ENCODE results near the gene AGO3.

AGO3 gene

GRCh38 chr1:36088577-36089392, 157.9 kb downstream of the AGO3 start, which contains the start of gene ADPRS:
ADPRS (plus strand) TSS chr1:36088892; CDS start chr1:36088905, 13 bp downstream.
- H3K4me1 ChIP-seq (ENCODE audit: control insufficient read depth, insufficient read depth, low read length, poor library complexity, severe bottlenecking): no peaks in the 10 kb centered on the region
- H3K4me3 ChIP-seq (ENCODE audit: extremely low read depth, insufficient read depth, low read length, poor library complexity, severe bottlenecking): peak within 1 kb of the TSS; percentile 95
- no peaks in the 10 kb centered on the region for H3K9me3 ChIP-seq (ENCODE audit: control insufficient read depth, low read length)
- peak within 1 kb of the TSS; percentile 64 for H3K27ac ChIP-seq (ENCODE audit: low read depth, low read length, severe bottlenecking)
- WGBS, 2 experiments (ENCODE audit: insufficient coverage in 2 of 2): 1 to 2% methylated on average over 69 to 78 of the region's 84 CpGs
- peaks cover 38% of the 10 kb centered on the region for H3K36me3 ChIP-seq (ENCODE audit: control insufficient read depth, insufficient read depth, low read length)

GRCh38 chr1:36089393-36090121, 158.7 kb downstream of the AGO3 start:
- Histone ChIP-seq H3K27ac (ENCODE audit: low read depth, low read length, severe bottlenecking) (peak overlapping the region; percentile 64), H3K9me3 (ENCODE audit: control insufficient read depth, low read length) (no peaks in the 10 kb centered on the region), H3K36me3 (ENCODE audit: control insufficient read depth, insufficient read depth, low read length) (peaks cover 46% of the 10 kb centered on the region), H3K4me1 (ENCODE audit: control insufficient read depth, insufficient read depth, low read length, poor library complexity, severe bottlenecking) (no peaks in the 10 kb centered on the region), H3K4me3 (ENCODE audit: extremely low read depth, insufficient read depth, low read length, poor library complexity, severe bottlenecking) (peak overlapping the region; percentile 95)
- 7 to 12% methylated on average over 28 of the region's 32 CpGs for WGBS, 2 experiments (ENCODE audit: insufficient coverage in 2 of 2)

GRCh38 chr1:36091141-36091540, 160.2 kb downstream of the AGO3 start:
- no peak overlapping the region for H3K4me3 ChIP-seq (ENCODE audit: extremely low read depth, insufficient read depth, low read length, poor library complexity, severe bottlenecking)
- WGBS, 2 experiments (ENCODE audit: insufficient coverage in 2 of 2): 100% methylated on average over 2 to 3 of the region's 4 CpGs

GRCh38 chr1:36091698-36092097, 160.8 kb downstream of the AGO3 start:
- WGBS, 2 experiments (ENCODE audit: insufficient coverage in 2 of 2): 93 to 97% methylated on average over 8 to 13 of the region's 13 CpGs
- no peak overlapping the region for H3K27ac ChIP-seq (ENCODE audit: low read depth, low read length, severe bottlenecking)
- no peaks in the 10 kb centered on the region for H3K4me1 ChIP-seq (ENCODE audit: control insufficient read depth, insufficient read depth, low read length, poor library complexity, severe bottlenecking)
- H3K9me3 ChIP-seq (ENCODE audit: control insufficient read depth, low read length): no peaks in the 10 kb centered on the region
- H3K4me3 ChIP-seq (ENCODE audit: extremely low read depth, insufficient read depth, low read length, poor library complexity, severe bottlenecking): no peak overlapping the region
- peaks cover 58% of the 10 kb centered on the region for H3K36me3 ChIP-seq (ENCODE audit: control insufficient read depth, insufficient read depth, low read length)

More at GRCh38 chr1:36091141-36091540, 160.2 kb downstream of the AGO3 start:
- H3K27ac ChIP-seq (ENCODE audit: low read depth, low read length, severe bottlenecking): no peak overlapping the region
- H3K9me3 ChIP-seq (ENCODE audit: control insufficient read depth, low read length): no peaks in the 10 kb centered on the region
- peaks cover 58% of the 10 kb centered on the region for H3K36me3 ChIP-seq (ENCODE audit: control insufficient read depth, insufficient read depth, low read length)
- no peaks in the 10 kb centered on the region for H3K4me1 ChIP-seq (ENCODE audit: control insufficient read depth, insufficient read depth, low read length, poor library complexity, severe bottlenecking)

- Histone ChIP-seq H3K36me3 (ENCODE audit: control insufficient read depth, insufficient read depth, low read length) (peaks cover 58% of the 10 kb centered on the region), H3K4me3 (ENCODE audit: extremely low read depth, insufficient read depth, low read length, poor library complexity, severe bottlenecking) (no peak overlapping the region), H3K9me3 (ENCODE audit: control insufficient read depth, low read length) (no peaks in the 10 kb centered on the region), H3K4me1 (ENCODE audit: control insufficient read depth, insufficient read depth, low read length, poor library complexity, severe bottlenecking) (no peaks in the 10 kb centered on the region), H3K27ac (ENCODE audit: low read depth, low read length, severe bottlenecking) (no peak overlapping the region)
- 94 to 97% methylated on average over 12 to 15 of the region's 17 CpGs for whole genome bisulfite sequencing, 2 experiments (ENCODE audit: insufficient coverage in 2 of 2)
Observed at GRCh38 chr1:36092166-36092797, 161.4 kb downstream of the AGO3 start.

- Histone ChIP-seq H3K36me3 (ENCODE audit: control insufficient read depth, insufficient read depth, low read length) (peaks cover 58% of the 10 kb centered on the region), H3K9me3 (ENCODE audit: control insufficient read depth, low read length) (no peaks in the 10 kb centered on the region), H3K27ac (ENCODE audit: low read depth, low read length, severe bottlenecking) (no peak overlapping the region), H3K4me3 (ENCODE audit: extremely low read depth, insufficient read depth, low read length, poor library complexity, severe bottlenecking) (no peak overlapping the region), H3K4me1 (ENCODE audit: control insufficient read depth, insufficient read depth, low read length, poor library complexity, severe bottlenecking) (no peaks in the 10 kb centered on the region)
- 96 to 98% methylated on average over 7 to 8 of the region's 9 CpGs for WGBS, 2 experiments (ENCODE audit: insufficient coverage in 2 of 2)
Observed at GRCh38 chr1:36092798-36093185, 161.9 kb downstream of the AGO3 start.

- H3K4me3 ChIP-seq (ENCODE audit: extremely low read depth, insufficient read depth, low read length, poor library complexity, severe bottlenecking): no peak overlapping the region
- H3K9me3 ChIP-seq (ENCODE audit: control insufficient read depth, low read length): no peaks in the 10 kb centered on the region
- no peak overlapping the region for H3K27ac ChIP-seq (ENCODE audit: low read depth, low read length, severe bottlenecking)
- H3K36me3 ChIP-seq (ENCODE audit: control insufficient read depth, insufficient read depth, low read length): peaks cover 58% of the 10 kb centered on the region
- H3K4me1 ChIP-seq (ENCODE audit: control insufficient read depth, insufficient read depth, low read length, poor library complexity, severe bottlenecking): no peaks in the 10 kb centered on the region
- WGBS, 2 experiments (ENCODE audit: insufficient coverage in 2 of 2): 92 to 98% methylated on average over 5 to 7 of the region's 7 CpGs
Observed at GRCh38 chr1:36093226-36093625, 162.3 kb downstream of the AGO3 start.

GRCh38 chr1:36093929-36094328, 163.0 kb downstream of the AGO3 start:
- no peak overlapping the region for H3K4me3 ChIP-seq (ENCODE audit: extremely low read depth, insufficient read depth, low read length, poor library complexity, severe bottlenecking)
- WGBS, 2 experiments (ENCODE audit: insufficient coverage in 2 of 2): 100% methylated on average over 3 of the region's 3 CpGs
- no peak overlapping the region for H3K27ac ChIP-seq (ENCODE audit: low read depth, low read length, severe bottlenecking)
- H3K36me3 ChIP-seq (ENCODE audit: control insufficient read depth, insufficient read depth, low read length): peaks cover 58% of the 10 kb centered on the region
- no peaks in the 10 kb centered on the region for H3K4me1 ChIP-seq (ENCODE audit: control insufficient read depth, insufficient read depth, low read length, poor library complexity, severe bottlenecking)
- no peaks in the 10 kb centered on the region for H3K9me3 ChIP-seq (ENCODE audit: control insufficient read depth, low read length)

GRCh38 chr1:36094621-36095061, 163.7 kb downstream of the AGO3 start:
- no peaks in the 10 kb centered on the region for H3K4me1 ChIP-seq (ENCODE audit: control insufficient read depth, insufficient read depth, low read length, poor library complexity, severe bottlenecking)
- WGBS, 2 experiments (ENCODE audit: insufficient coverage in 2 of 2): 86 to 92% methylated on average over 7 of the region's 8 CpGs
- H3K9me3 ChIP-seq (ENCODE audit: control insufficient read depth, low read length): no peaks in the 10 kb centered on the region
- H3K4me3 ChIP-seq (ENCODE audit: extremely low read depth, insufficient read depth, low read length, poor library complexity, severe bottlenecking): no peak overlapping the region
- peaks cover 58% of the 10 kb centered on the region for H3K36me3 ChIP-seq (ENCODE audit: control insufficient read depth, insufficient read depth, low read length)
- no peak overlapping the region for H3K27ac ChIP-seq (ENCODE audit: low read depth, low read length, severe bottlenecking)

GRCh38 chr1:36095760-36096405, 165.0 kb downstream of the AGO3 start:
- Histone ChIP-seq H3K4me1 (ENCODE audit: control insufficient read depth, insufficient read depth, low read length, poor library complexity, severe bottlenecking) (no peaks in the 10 kb centered on the region), H3K4me3 (ENCODE audit: extremely low read depth, insufficient read depth, low read length, poor library complexity, severe bottlenecking) (no peak overlapping the region), H3K27ac (ENCODE audit: low read depth, low read length, severe bottlenecking) (no peak overlapping the region), H3K9me3 (ENCODE audit: control insufficient read depth, low read length) (no peaks in the 10 kb centered on the region), H3K36me3 (ENCODE audit: control insufficient read depth, insufficient read depth, low read length) (peaks cover 49% of the 10 kb centered on the region)
- whole genome bisulfite sequencing, 2 experiments (ENCODE audit: insufficient coverage in 2 of 2): 92 to 93% methylated on average over 8 to 15 of the region's 15 CpGs
